GM23248 (cell line): ENCODE data around the gene MRFAP1.

ENCODE experiments used
- EZH2 ChIP-seq: fragments of 200-600 bp; sonication (generic); IDR thresholded peaks from 2 replicates; pipeline ENCODE4 v1.6.1; 2018; ENCODE audit warnings: antibody characterized with exemption, mild to moderate bottlenecking; ENCODE audit not compliant: insufficient read depth, poor library complexity, severe bottlenecking
- EZH2phosphoT487 ChIP-seq: fragments of 200-600 bp; sonication (generic); IDR thresholded peaks from 2 replicates; pipeline ENCODE4 v1.6.1; 2018; ENCODE audit warnings: antibody characterized with exemption, moderate library complexity, mild to moderate bottlenecking, low read depth; ENCODE audit not compliant: insufficient read depth

- no peak for TF ChIP-seq EZH2
- TF ChIP-seq EZH2phosphoT487 = no peak
Observed at GRCh38 chr4:6634746-6635145, 5.7 kb upstream of the MRFAP1 start.
